Activated CD4-positive, alpha-beta T cell treated with anti-CD3 and anti-CD28 coated beads, Interleukin-2, amount 10 ng/mL, durations not matched to agents 7 days and 5 days (primary cell): ENCODE measurements around the gene PVRIG. TPM values are rescaled to one million over a fixed set of nuclear protein-coding genes. Genes with fewer than 3 reads are reported as not detected.
"Not testable (repeated sequence)": the region's sequence is repeated elsewhere in the genome, so short reads cannot be mapped to it uniquely, and the experiment has no call there.

Source experiments
- CTCF ChIA-PET: fragments of 350-600 bp; sonication (Branson Sonifier 250); formaldehyde crosslinking; loops from one replicate; lab custom pipeline; 2021; ENCODE audit warnings: antibody characterized with exemption; lab: Charles Lee
- POLR2A ChIA-PET: fragments of 350-600 bp; sonication (Branson Sonifier 250); formaldehyde crosslinking; loops from one replicate; lab custom pipeline; 2021; ENCODE audit warnings: antibody characterized with exemption; lab: Charles Lee
- DNase-seq: peaks from one replicate; pipeline ENCODE4 v3.0.0-alpha.2; 2020
- H3K27ac Mint-ChIP-seq: one replicate; pipeline ENCODE4 v1.8.0; 2021; ENCODE audit warnings: mild to moderate bottlenecking, moderate library complexity, mixed read lengths
- H3K27me3 Mint-ChIP-seq: one replicate; pipeline ENCODE4 v1.8.0; 2021; ENCODE audit warnings: mixed read lengths
- H3K36me3 Mint-ChIP-seq: one replicate; pipeline ENCODE4 v1.8.0; 2021; ENCODE audit warnings: low read depth, mixed read lengths
- H3K4me1 Mint-ChIP-seq: one replicate; pipeline ENCODE4 v1.8.0; 2021; ENCODE audit warnings: mixed read lengths
- H3K4me3 Mint-ChIP-seq: one replicate; pipeline ENCODE4 v1.8.0; 2021; ENCODE audit warnings: mild to moderate bottlenecking, moderate library complexity, mixed read lengths
- H3K9me3 Mint-ChIP-seq: one replicate; pipeline ENCODE4 v1.8.0; 2021; ENCODE audit warnings: mixed read lengths
- total RNA-seq, 2 experiments: library from RNA; stranded (reverse); gene quantifications; one replicate each; pipeline ENCODE4 v1.2.3, GENCODE V29; 2021

PVRIG gene
- total RNA-seq, 2 experiments from 2014 or later, result 61.2 to 66.6 TPM

GRCh38 chr7:100180084-100180483, 39.7 kb upstream of the PVRIG start:
- CTCF ChIA-PET, result interaction anchor here (0.6 to 2.2 kb wide), 8 partner anchors 9 to 55 kb away, joined by 3 to 9 read pairs (median 5); no protein-coding TSS in a partner anchor
- not testable (repeated sequence) for H3K9me3 Mint-ChIP-seq
- peak overlapping the region; percentile 59 for H3K4me3 Mint-ChIP-seq

GRCh38 chr7:100182616-100183015, 37.1 kb upstream of the PVRIG start:
- peaks cover 55% of the 10 kb centered on the region for H3K4me1 Mint-ChIP-seq
- POLR2A ChIA-PET, result interaction anchor here (0.6 kb wide), 1 partner anchor 26 kb away, joined by 4 read pairs; no protein-coding TSS in a partner anchor
- not testable (repeated sequence) for H3K4me3 Mint-ChIP-seq, DNase-seq, H3K9me3 Mint-ChIP-seq, H3K27me3 Mint-ChIP-seq
- CTCF ChIA-PET, result interaction anchor here (1.2 to 1.3 kb wide), 2 partner anchors 11 to 12 kb away, joined by 3 to 6 read pairs; no protein-coding TSS in a partner anchor
- H3K36me3 Mint-ChIP-seq, result peaks cover 18% of the 10 kb centered on the region
- peak overlapping the region; percentile 94 for H3K27ac Mint-ChIP-seq

More at GRCh38 chr7:100180084-100180483, 39.7 kb upstream of the PVRIG start:
- H3K27ac Mint-ChIP-seq, result peak overlapping the region; percentile 94
- H3K27me3 Mint-ChIP-seq, DNase-seq, POLR2A ChIA-PET: not testable (repeated sequence)
- H3K36me3 Mint-ChIP-seq, result peaks cover 22% of the 10 kb centered on the region
- H3K4me1 Mint-ChIP-seq, result peaks cover 76% of the 10 kb centered on the region

GRCh38 chr7:100183090-100183489, 36.7 kb upstream of the PVRIG start:
- POLR2A ChIA-PET, H3K4me3 Mint-ChIP-seq, H3K9me3 Mint-ChIP-seq, DNase-seq, H3K27me3 Mint-ChIP-seq: not testable (repeated sequence)
- CTCF ChIA-PET, result interaction anchor here (1.2 kb wide), 1 partner anchor 12 kb away, joined by 3 read pairs; no protein-coding TSS in a partner anchor
- Mint-ChIP-seq H3K36me3 (peaks cover 17% of the 10 kb centered on the region), H3K4me1 (peaks cover 51% of the 10 kb centered on the region), H3K27ac (peak overlapping the region; percentile 94)

GRCh38 chr7:100185726-100186125, 34.0 kb upstream of the PVRIG start:
- H3K27me3 Mint-ChIP-seq, result no peaks in the 10 kb centered on the region
- CTCF ChIA-PET, result no interaction called here
- peaks cover 13% of the 10 kb centered on the region for H3K36me3 Mint-ChIP-seq
- no peak overlapping the region for H3K4me3 Mint-ChIP-seq
- POLR2A ChIA-PET, result no interaction called here
- no peaks in the 10 kb centered on the region for H3K9me3 Mint-ChIP-seq
- peaks cover 48% of the 10 kb centered on the region for H3K4me1 Mint-ChIP-seq
- no peak for DNase-seq
- H3K27ac Mint-ChIP-seq, result no peak overlapping the region

- ChIA-PET POLR2A (no interaction called here), CTCF (interaction anchor here (0.8 to 2.9 kb wide), 6 partner anchors 11 to 23 kb away, joined by 3 to 10 read pairs (median 7); partner anchors contain the start of genes GPC2 and STAG3)
- DNase-seq, result no peak
- H3K27me3 Mint-ChIP-seq, result no peaks in the 10 kb centered on the region
- no peak overlapping the region for H3K4me3 Mint-ChIP-seq
- peaks cover 46% of the 10 kb centered on the region for H3K4me1 Mint-ChIP-seq
- peak overlapping the region; percentile 36 for H3K27ac Mint-ChIP-seq
- no peaks in the 10 kb centered on the region for H3K9me3 Mint-ChIP-seq
- H3K36me3 Mint-ChIP-seq, result peaks cover 11% of the 10 kb centered on the region
These were observed 30.7 kb upstream of the PVRIG start for GRCh38 chr7:100189061-100189460.

- Mint-ChIP-seq H3K4me3 (no peak overlapping the region), H3K27me3 (no peaks in the 10 kb centered on the region), H3K4me1 (peaks cover 50% of the 10 kb centered on the region), H3K27ac (peak overlapping the region; percentile 83), H3K36me3 (peaks cover 13% of the 10 kb centered on the region), H3K9me3 (no peaks in the 10 kb centered on the region)
- CTCF ChIA-PET, result interaction anchor here (0.7 to 2.9 kb wide), 18 partner anchors 8 to 39 kb away, joined by 3 to 10 read pairs (median 4); partner anchors contain the start of genes GPC2 and STAG3
- DNase-seq, result peak; percentile 43
- POLR2A ChIA-PET, result interaction anchor here (0.6 kb wide), 1 partner anchor 41 kb away, joined by 5 read pairs; no protein-coding TSS in a partner anchor
These were observed 29.6 kb upstream of the PVRIG start for GRCh38 chr7:100190048-100190711.

- peaks cover 56% of the 10 kb centered on the region for H3K4me1 Mint-ChIP-seq
- ChIA-PET POLR2A (no interaction called here), CTCF (interaction anchor here (1.2 kb wide), 1 partner anchor 59 kb away, joined by 4 read pairs; no protein-coding TSS in a partner anchor)
- peaks cover 20% of the 10 kb centered on the region for H3K36me3 Mint-ChIP-seq
- peak overlapping the region; percentile 0 for H3K27ac Mint-ChIP-seq
- H3K4me3 Mint-ChIP-seq, result no peak overlapping the region
- H3K9me3 Mint-ChIP-seq, result no peaks in the 10 kb centered on the region
- DNase-seq, result no peak
- no peaks in the 10 kb centered on the region for H3K27me3 Mint-ChIP-seq
These were observed 28.0 kb upstream of the PVRIG start for GRCh38 chr7:100191775-100192174.

- POLR2A ChIA-PET, H3K27me3 Mint-ChIP-seq, DNase-seq, H3K4me3 Mint-ChIP-seq, H3K9me3 Mint-ChIP-seq: not testable (repeated sequence)
- Mint-ChIP-seq H3K27ac (peak overlapping the region; percentile 0), H3K4me1 (peaks cover 56% of the 10 kb centered on the region), H3K36me3 (peaks cover 20% of the 10 kb centered on the region)
- CTCF ChIA-PET, result interaction anchor here (1.2 to 2.4 kb wide), 3 partner anchors 10 to 60 kb away, joined by 3 to 6 read pairs (median 4); no protein-coding TSS in a partner anchor
These were observed 27.4 kb upstream of the PVRIG start for GRCh38 chr7:100192281-100192862.

GRCh38 chr7:100192969-100193368, 26.8 kb upstream of the PVRIG start:
- H3K4me1 Mint-ChIP-seq, result peaks cover 56% of the 10 kb centered on the region
- CTCF ChIA-PET, result interaction anchor here (1.2 to 2.4 kb wide), 5 partner anchors 10 to 60 kb away, joined by 3 to 8 read pairs (median 4); no protein-coding TSS in a partner anchor
- H3K4me3 Mint-ChIP-seq, result no peak overlapping the region
- H3K27me3 Mint-ChIP-seq, result no peaks in the 10 kb centered on the region
- no peak overlapping the region for H3K27ac Mint-ChIP-seq
- H3K9me3 Mint-ChIP-seq, result no peaks in the 10 kb centered on the region
- H3K36me3 Mint-ChIP-seq, result peaks cover 20% of the 10 kb centered on the region
- POLR2A ChIA-PET, result no interaction called here
- DNase-seq, result no peak

- ChIA-PET POLR2A (no interaction called here), CTCF (interaction anchor here (0.7 to 0.8 kb wide), 2 partner anchors 22 to 62 kb away, joined by 3 read pairs; no protein-coding TSS in a partner anchor)
- H3K4me1 Mint-ChIP-seq, result peaks cover 44% of the 10 kb centered on the region
- H3K4me3 Mint-ChIP-seq, result no peak overlapping the region
- H3K36me3 Mint-ChIP-seq, result peaks cover 19% of the 10 kb centered on the region
- H3K9me3 Mint-ChIP-seq, result no peaks in the 10 kb centered on the region
- H3K27ac Mint-ChIP-seq, result peak overlapping the region; percentile 25
- no peaks in the 10 kb centered on the region for H3K27me3 Mint-ChIP-seq
- DNase-seq, result no peak
These were observed 24.5 kb upstream of the PVRIG start for GRCh38 chr7:100195222-100195621.

GRCh38 chr7:100195901-100196322, 23.8 kb upstream of the PVRIG start:
- POLR2A ChIA-PET, H3K9me3 Mint-ChIP-seq, DNase-seq, H3K4me3 Mint-ChIP-seq, H3K27me3 Mint-ChIP-seq: not testable (repeated sequence)
- Mint-ChIP-seq H3K4me1 (peaks cover 37% of the 10 kb centered on the region), H3K27ac (peak overlapping the region; percentile 31), H3K36me3 (peaks cover 19% of the 10 kb centered on the region)
- CTCF ChIA-PET, result interaction anchor here (0.6 to 1.7 kb wide), 2 partner anchors 12 to 190 kb away, joined by 3 to 4 read pairs; no protein-coding TSS in a partner anchor

GRCh38 chr7:100198266-100198665, 21.5 kb upstream of the PVRIG start:
- Mint-ChIP-seq H3K4me1 (peaks cover 17% of the 10 kb centered on the region), H3K4me3 (no peak overlapping the region), H3K36me3 (peaks cover 19% of the 10 kb centered on the region), H3K27me3 (no peaks in the 10 kb centered on the region), H3K27ac (no peak overlapping the region), H3K9me3 (no peaks in the 10 kb centered on the region)
- ChIA-PET POLR2A (interaction anchor here (0.6 kb wide), 1 partner anchor 28 kb away, joined by 3 read pairs; no protein-coding TSS in a partner anchor), CTCF (interaction anchor here (0.9 kb wide), 1 partner anchor 19 kb away, joined by 5 read pairs; no protein-coding TSS in a partner anchor)
- no peak for DNase-seq
